Measurements from ENCODE around the gene GGTLC1. TPM values are rescaled to one million over a fixed set of nuclear protein-coding genes. Genes with fewer than 3 reads are reported as not detected.
A peak's percentile ranks its signal among the peaks of the same experiment; 100 is the strongest.

The GGTLC1 gene
- total RNA-seq, 4 donors from 2014 or later, result not detected

DNA sequence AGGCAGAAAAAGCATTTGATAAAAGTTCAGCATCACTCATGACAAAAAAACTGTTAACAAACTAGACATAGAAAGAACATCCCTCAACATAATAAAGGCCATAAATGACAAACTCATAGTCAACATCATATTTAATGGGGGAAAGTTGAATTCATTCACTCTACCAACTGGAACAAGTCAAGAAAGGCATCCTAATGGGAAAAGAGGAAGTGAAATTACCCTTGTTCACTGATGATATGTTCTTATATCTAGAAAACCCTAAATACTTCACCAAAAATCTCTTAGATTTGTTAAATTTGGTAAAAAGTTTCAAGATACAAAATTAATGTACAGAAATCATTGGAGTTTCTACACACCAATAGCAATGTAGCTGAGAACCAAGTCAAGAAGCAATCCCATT, 48.9 kb downstream of the GGTLC1 start:
- DNase-seq (ENCODE audit: low spot score) (no peak), ATAC-seq (ENCODE audit: low FRiP score) (no peak)
- TF ChIP-seq, protein P1, sequence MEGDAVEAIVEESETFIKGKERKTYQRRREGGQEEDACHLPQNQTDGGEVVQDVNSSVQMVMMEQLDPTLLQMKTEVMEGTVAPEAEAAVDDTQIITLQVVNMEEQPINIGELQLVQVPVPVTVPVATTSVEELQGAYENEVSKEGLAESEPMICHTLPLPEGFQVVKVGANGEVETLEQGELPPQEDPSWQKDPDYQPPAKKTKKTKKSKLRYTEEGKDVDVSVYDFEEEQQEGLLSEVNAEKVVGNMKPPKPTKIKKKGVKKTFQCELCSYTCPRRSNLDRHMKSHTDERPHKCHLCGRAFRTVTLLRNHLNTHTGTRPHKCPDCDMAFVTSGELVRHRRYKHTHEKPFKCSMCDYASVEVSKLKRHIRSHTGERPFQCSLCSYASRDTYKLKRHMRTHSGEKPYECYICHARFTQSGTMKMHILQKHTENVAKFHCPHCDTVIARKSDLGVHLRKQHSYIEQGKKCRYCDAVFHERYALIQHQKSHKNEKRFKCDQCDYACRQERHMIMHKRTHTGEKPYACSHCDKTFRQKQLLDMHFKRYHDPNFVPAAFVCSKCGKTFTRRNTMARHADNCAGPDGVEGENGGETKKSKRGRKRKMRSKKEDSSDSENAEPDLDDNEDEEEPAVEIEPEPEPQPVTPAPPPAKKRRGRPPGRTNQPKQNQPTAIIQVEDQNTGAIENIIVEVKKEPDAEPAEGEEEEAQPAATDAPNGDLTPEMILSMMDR (IDR thresholded peaks at IDR 0.05), result no peak

DNA sequence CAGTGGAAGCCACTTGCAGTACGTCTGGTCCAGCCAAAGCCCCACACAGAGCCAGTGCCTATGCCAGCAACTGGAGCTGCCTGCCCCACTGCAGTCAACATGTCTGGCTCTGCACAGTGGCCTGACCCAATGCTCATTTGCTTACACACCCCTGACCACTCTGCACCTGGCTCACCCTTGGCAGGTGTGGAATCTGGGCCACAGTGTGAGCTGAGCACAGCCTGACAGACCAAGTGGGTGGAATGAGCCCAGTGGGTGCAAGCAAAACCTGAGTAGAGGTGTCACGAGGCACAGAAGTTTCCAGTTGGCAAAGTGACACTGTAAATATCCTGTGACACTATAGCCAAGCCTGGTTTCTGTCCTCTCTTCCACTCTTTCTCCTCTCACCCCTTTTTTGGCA, 49.5 kb downstream of the GGTLC1 start:
- TF ChIP-seq, protein P1 (IDR thresholded peaks at IDR 0.05), result no peak
- DNase-seq (ENCODE audit: low spot score), result no peak
- no peak for ATAC-seq (ENCODE audit: low FRiP score)

- TF ChIP-seq, protein P1 (IDR thresholded peaks at IDR 0.05), result no peak
- no peak for DNase-seq (ENCODE audit: low spot score)
- no peak for ATAC-seq (ENCODE audit: low FRiP score)
Measured at GRCh38 chr20:23938118-23938438, 50.5 kb downstream of the GGTLC1 start.

GRCh38 chr20:23937303-23938117, 51.1 kb downstream of the GGTLC1 start:
- no peak for DNase-seq (ENCODE audit: low spot score)
- TF ChIP-seq, protein P1 (IDR thresholded peaks at IDR 0.05), result peak in 1 of 3 donors; percentile 6
- peak; percentile 84 for ATAC-seq (ENCODE audit: low FRiP score)

Small RNA genes lying within 50 kb of the gene (small RNA-seq; reads per million reads assigned to genes)
- gene AL133466.1, result not detected

Other genes with a start within 250 kb of the GGTLC1 start
- not detected for gene CST1, start 237.8 kb downstream of the GGTLC1 start, total RNA-seq
- under 1 TPM in 1 of 4 donors, not detected in 3; 0.93 TPM for gene CST2, start 162.1 kb downstream of the GGTLC1 start, total RNA-seq
- gene CST5, start 109.0 kb downstream of the GGTLC1 start, total RNA-seq, result not detected

All from omental fat pad (tissue), 4 donors.